NT2/D1 (cell line): ENCODE data around the gene MBTPS1.
A peak's percentile ranks its signal among the peaks of the same experiment; 100 is the strongest.

Experiments
- DNase-seq: peaks from one replicate; pipeline ENCODE4 v3.0.0-alpha.2; 2011; ENCODE audit warnings: low read depth, low spot score
- H3K27me3 ChIP-seq: 2 replicates; pipeline ENCODE4 v1.6.0; 2011; ENCODE audit warnings: mild to moderate bottlenecking; ENCODE audit not compliant: insufficient read length, insufficient read depth
- H3K36me3 ChIP-seq: 2 replicates; pipeline ENCODE4 v1.6.1; 2011; ENCODE audit warnings: mild to moderate bottlenecking, low read length, mixed read lengths; ENCODE audit not compliant: insufficient read depth, insufficient read length
- H3K4me1 ChIP-seq: 2 replicates; pipeline ENCODE4 v1.5.1; 2011; ENCODE audit not compliant: insufficient read depth, insufficient read length
- H3K4me3 ChIP-seq: 2 replicates; pipeline ENCODE4 v1.5.1; 2011; ENCODE audit warnings: low read depth; ENCODE audit not compliant: insufficient read length
- H3K9ac ChIP-seq: 2 replicates; pipeline ENCODE4 v1.6.0; 2011; ENCODE audit warnings: low read depth; ENCODE audit not compliant: insufficient read length
- H3K9me3 ChIP-seq: 2 replicates; pipeline ENCODE4 v1.5.1; 2011; ENCODE audit warnings: mild to moderate bottlenecking, low read length; ENCODE audit not compliant: insufficient read depth
- SUZ12 ChIP-seq: IDR thresholded peaks from 2 replicates; pipeline ENCODE4 v1.6.1; 2011; ENCODE audit not compliant: insufficient read length, insufficient read depth; ENCODE audit errors: extremely low read depth
- YY1 ChIP-seq: IDR thresholded peaks from 2 replicates; pipeline ENCODE4 v1.6.1; 2011; ENCODE audit not compliant: insufficient read length, insufficient read depth
- ZNF274 ChIP-seq: IDR thresholded peaks from 2 replicates; pipeline ENCODE4 v1.6.1; 2011; ENCODE audit warnings: mild to moderate bottlenecking, low read depth, low read length

MBTPS1 gene

GRCh38 chr16:84021488-84021887, 95.3 kb downstream of the MBTPS1 start:
- no peaks in the 10 kb centered on the region for H3K27me3 ChIP-seq

GRCh38 chr16:84020353-84020752, 96.4 kb downstream of the MBTPS1 start:
- Histone ChIP-seq H3K27me3 (no peaks in the 10 kb centered on the region), H3K4me3 (no peak overlapping the region), H3K9ac (no peak overlapping the region), H3K4me1 (peaks cover 2% of the 10 kb centered on the region), H3K36me3 (no peaks in the 10 kb centered on the region), H3K9me3 (peaks cover 8% of the 10 kb centered on the region; the same call in 1 of the 2 replicates)
- DNase-seq: no peak
- no peak for TF ChIP-seq SUZ12
- no peak for TF ChIP-seq YY1
- TF ChIP-seq ZNF274: no peak

More at GRCh38 chr16:84021488-84021887, 95.3 kb downstream of the MBTPS1 start:
- peaks cover 8% of the 10 kb centered on the region; the same call in 1 of the 2 replicates for H3K9me3 ChIP-seq
- TF ChIP-seq YY1 (no peak), SUZ12 (no peak), ZNF274 (no peak)
- no peak for DNase-seq
- H3K4me3 ChIP-seq: no peak overlapping the region
- no peaks in the 10 kb centered on the region for H3K36me3 ChIP-seq
- peaks cover 2% of the 10 kb centered on the region for H3K4me1 ChIP-seq
- no peak overlapping the region for H3K9ac ChIP-seq

GRCh38 chr16:84018710-84019109, 98.0 kb downstream of the MBTPS1 start:
- H3K4me3 ChIP-seq: no peak overlapping the region
- H3K27me3 ChIP-seq: no peaks in the 10 kb centered on the region
- H3K4me1 ChIP-seq: peaks cover 6% of the 10 kb centered on the region
- DNase-seq: no peak
- H3K36me3 ChIP-seq: no peaks in the 10 kb centered on the region
- peaks cover 8% of the 10 kb centered on the region; the same call in 1 of the 2 replicates for H3K9me3 ChIP-seq
- TF ChIP-seq YY1 (no peak), SUZ12 (no peak), ZNF274 (no peak)
- H3K9ac ChIP-seq: no peak overlapping the region

- Histone ChIP-seq H3K9me3 (peaks cover 8% of the 10 kb centered on the region; the same call in 1 of the 2 replicates), H3K36me3 (no peaks in the 10 kb centered on the region), H3K9ac (no peak overlapping the region), H3K27me3 (no peaks in the 10 kb centered on the region), H3K4me3 (no peak overlapping the region), H3K4me1 (peaks cover 3% of the 10 kb centered on the region)
- no peak for DNase-seq
- TF ChIP-seq SUZ12 (no peak), ZNF274 (no peak), YY1 (no peak)
Observed at GRCh38 chr16:84016477-84016876, 100.3 kb downstream of the MBTPS1 start.

- Histone ChIP-seq H3K27me3 (no peaks in the 10 kb centered on the region), H3K4me3 (no peak overlapping the region), H3K4me1 (peaks cover 3% of the 10 kb centered on the region), H3K36me3 (no peaks in the 10 kb centered on the region), H3K9me3 (peaks cover 8% of the 10 kb centered on the region; the same call in 1 of the 2 replicates), H3K9ac (no peak overlapping the region)
- no peak for TF ChIP-seq YY1
- TF ChIP-seq SUZ12: no peak
- TF ChIP-seq ZNF274: no peak
- no peak for DNase-seq
Observed at GRCh38 chr16:84015399-84015798, 101.3 kb downstream of the MBTPS1 start.

- peaks cover 3% of the 10 kb centered on the region for H3K4me1 ChIP-seq
- no peak for DNase-seq
- TF ChIP-seq ZNF274: no peak
- TF ChIP-seq SUZ12: no peak
- TF ChIP-seq YY1: no peak
- no peaks in the 10 kb centered on the region for H3K27me3 ChIP-seq
- H3K9me3 ChIP-seq: peaks cover 8% of the 10 kb centered on the region; the same call in 1 of the 2 replicates
- no peak overlapping the region for H3K9ac ChIP-seq
- no peak overlapping the region for H3K4me3 ChIP-seq
- H3K36me3 ChIP-seq: no peaks in the 10 kb centered on the region
Observed at GRCh38 chr16:84014570-84015327, 102.0 kb downstream of the MBTPS1 start.

GRCh38 chr16:84013787-84014569, 102.8 kb downstream of the MBTPS1 start:
- Histone ChIP-seq H3K36me3 (no peaks in the 10 kb centered on the region), H3K9ac (no peak overlapping the region), H3K27me3 (no peaks in the 10 kb centered on the region), H3K9me3 (peaks cover 8% of the 10 kb centered on the region; the same call in 1 of the 2 replicates), H3K4me3 (no peak overlapping the region), H3K4me1 (peaks cover 3% of the 10 kb centered on the region)
- TF ChIP-seq YY1 (no peak), SUZ12 (no peak), ZNF274 (no peak)
- DNase-seq: peak; percentile 99
